ENCODE measurements around the gene CREB3.

Gene CREB3

GRCh38 chr9:35732185-35732799 is at the start of gene CREB3, which contains the start of gene TLN1:
CREB3 (plus strand) TSS chr9:35732666; CDS start chr9:35732773, 107 bp downstream.
TLN1 (minus strand) TSS chr9:35732195; CDS start chr9:35725694, 6,501 bp downstream.
- peak; percentile 98 for DNase-seq (ENCODE audit: extremely low read depth, low read depth)
- TF ChIP-seq CTCF (IDR thresholded peaks at IDR 0.05; ENCODE audit: low read depth, low read length): peak; percentile 1

GRCh38 chr9:35683323-35683722 is 49.1 kb upstream of the CREB3 start:
- no peak for DNase-seq (ENCODE audit: extremely low read depth, low read depth)
- TF ChIP-seq CTCF (IDR thresholded peaks at IDR 0.05; ENCODE audit: low read depth, low read length): no peak

- DNase-seq (ENCODE audit: extremely low read depth, low read depth): no peak
- no peak for TF ChIP-seq CTCF (IDR thresholded peaks at IDR 0.05; ENCODE audit: low read depth, low read length)
Measured at GRCh38 chr9:35684921-35685320, 47.5 kb upstream of the CREB3 start.

- no peak for DNase-seq (ENCODE audit: extremely low read depth, low read depth)
- TF ChIP-seq CTCF (IDR thresholded peaks at IDR 0.05; ENCODE audit: low read depth, low read length): no peak
Measured at GRCh38 chr9:35685506-35685905, 47.0 kb upstream of the CREB3 start.

GRCh38 chr9:35686222-35687203 is 46.0 kb upstream of the CREB3 start:
- no peak for DNase-seq (ENCODE audit: extremely low read depth, low read depth)
- no peak for TF ChIP-seq CTCF (IDR thresholded peaks at IDR 0.05; ENCODE audit: low read depth, low read length)

- no peak for DNase-seq (ENCODE audit: extremely low read depth, low read depth)
- no peak for TF ChIP-seq CTCF (IDR thresholded peaks at IDR 0.05; ENCODE audit: low read depth, low read length)
Measured at GRCh38 chr9:35687306-35687705, 45.2 kb upstream of the CREB3 start.

Data from AG09319 (cell line).